Esophagus muscularis mucosa (tissue), 3 donors: ENCODE data around the gene PALS2.

ENCODE experiments used
- POLR2A ChIP-seq: fragments of 450-650 bp; IDR thresholded peaks from one replicate; pipeline ENCODE4 v1.6.1; 2017; ENCODE audit warnings: antibody characterized with exemption, moderate library complexity, mild to moderate bottlenecking, low read depth
- TF ChIP-seq, protein P1 (sequence below), 3 experiments: fragments of 200-600 bp in 2 of 3; fragments of 450-650 bp in 1 of 3; sonication (generic) in 2 of 3; IDR thresholded peaks; one replicate each; pipeline ENCODE4 v1.5.1; 2017 to 2019; ENCODE audit warnings: antibody characterized with exemption in 3 of 3, mild to moderate bottlenecking in 2 of 3, moderate library complexity in 1 of 3

DNA sequence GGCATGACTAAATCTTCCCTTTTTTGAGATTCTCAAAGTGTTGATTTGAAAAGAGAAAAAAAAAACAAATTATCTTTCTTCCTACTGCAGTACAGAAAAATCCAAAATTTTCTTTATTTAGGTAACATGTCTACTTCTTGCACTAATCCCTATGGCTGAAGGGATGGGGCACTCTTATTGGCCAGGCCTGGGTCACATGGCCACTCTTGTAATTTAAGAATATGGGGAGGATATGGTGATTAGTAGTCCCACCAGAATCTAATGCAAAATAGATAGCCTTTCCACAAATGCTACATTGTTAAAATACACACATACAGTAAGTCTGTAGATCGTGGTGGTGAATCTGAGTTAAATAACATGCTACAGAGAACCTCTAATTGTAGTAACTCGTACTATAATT is 7.0 kb upstream of the PALS2 start:
- TF ChIP-seq, protein P1, sequence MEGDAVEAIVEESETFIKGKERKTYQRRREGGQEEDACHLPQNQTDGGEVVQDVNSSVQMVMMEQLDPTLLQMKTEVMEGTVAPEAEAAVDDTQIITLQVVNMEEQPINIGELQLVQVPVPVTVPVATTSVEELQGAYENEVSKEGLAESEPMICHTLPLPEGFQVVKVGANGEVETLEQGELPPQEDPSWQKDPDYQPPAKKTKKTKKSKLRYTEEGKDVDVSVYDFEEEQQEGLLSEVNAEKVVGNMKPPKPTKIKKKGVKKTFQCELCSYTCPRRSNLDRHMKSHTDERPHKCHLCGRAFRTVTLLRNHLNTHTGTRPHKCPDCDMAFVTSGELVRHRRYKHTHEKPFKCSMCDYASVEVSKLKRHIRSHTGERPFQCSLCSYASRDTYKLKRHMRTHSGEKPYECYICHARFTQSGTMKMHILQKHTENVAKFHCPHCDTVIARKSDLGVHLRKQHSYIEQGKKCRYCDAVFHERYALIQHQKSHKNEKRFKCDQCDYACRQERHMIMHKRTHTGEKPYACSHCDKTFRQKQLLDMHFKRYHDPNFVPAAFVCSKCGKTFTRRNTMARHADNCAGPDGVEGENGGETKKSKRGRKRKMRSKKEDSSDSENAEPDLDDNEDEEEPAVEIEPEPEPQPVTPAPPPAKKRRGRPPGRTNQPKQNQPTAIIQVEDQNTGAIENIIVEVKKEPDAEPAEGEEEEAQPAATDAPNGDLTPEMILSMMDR (IDR thresholded peaks at IDR 0.05) = no peak
- no peak for TF ChIP-seq POLR2A
